Heart left ventricle (tissue), 16 donors: Measurements from ENCODE around the gene GRIN2A. TPM values are rescaled to one million over a fixed set of nuclear protein-coding genes. Genes with fewer than 3 reads are reported as not detected.

Source experiments
- ATAC-seq, 4 donors: fragments of 200-7000 bp; cut with Tn5 transposase; one replicate each; pipeline ENCODE4 v1.9.1; 2020 to 2022; ENCODE audit warnings: moderate library complexity in 4 of 4, mild to moderate bottlenecking in 3 of 4, moderate number of reproducible peaks in 1 of 4
- DNase-seq, 5 donors: peaks; one replicate each; pipeline ENCODE4 v3.0.0-alpha.2; 2020
- H3K27ac ChIP-seq, 12 donors: fragments of 200-600 bp; sonication (generic) in 4 of 12; one replicate each; pipeline versions ENCODE4 v1.5.0 to v1.8.0; 2016 to 2022; ENCODE audit warnings: mild to moderate bottlenecking in 2 of 12
- H3K27me3 ChIP-seq, 9 donors: fragments of 200-600 bp; sonication (generic) in 2 of 9; one replicate each; pipeline versions ENCODE4 v1.5.1 to v1.8.0; 2016 to 2022; ENCODE audit warnings: mild to moderate bottlenecking in 3 of 9
- H3K36me3 ChIP-seq, 9 donors: fragments of 200-600 bp; sonication (generic) in 2 of 9; one replicate each; pipeline versions ENCODE4 v1.5.0 to v1.8.0; 2018 to 2022; ENCODE audit warnings: mild to moderate bottlenecking in 2 of 9
- H3K4me1 ChIP-seq, 12 donors: fragments of 200-600 bp; sonication (generic) in 4 of 12; one replicate each; pipeline versions ENCODE4 v1.5.0 to v1.8.0; 2016 to 2022; ENCODE audit warnings: mild to moderate bottlenecking in 3 of 12
- H3K4me3 ChIP-seq, 12 donors: fragments of 200-600 bp; sonication (generic) in 4 of 12; one replicate each; pipeline versions ENCODE4 v1.5.0 to v1.8.0; 2017 to 2022; ENCODE audit warnings: mild to moderate bottlenecking in 9 of 12, moderate library complexity in 4 of 12
- H3K9me3 ChIP-seq, 12 donors: fragments of 200-600 bp; sonication (generic) in 4 of 12; one replicate each; pipeline versions ENCODE4 v1.5.0 to v1.8.0; 2016 to 2022; ENCODE audit warnings: mild to moderate bottlenecking in 1 of 12
- CTCF ChIP-seq, 12 donors: fragments of 200-600 bp; sonication (generic) in 4 of 12; IDR thresholded peaks; one replicate each; pipeline versions ENCODE4 v1.5.0 to v1.8.0; 2018 to 2022; ENCODE audit warnings: antibody characterized with exemption in 12 of 12, mild to moderate bottlenecking in 5 of 12
- POLR2A ChIP-seq, 2 donors: fragments of 450-650 bp; IDR thresholded peaks; one replicate each; pipeline ENCODE4 v1.6.1; 2017; ENCODE audit warnings: antibody characterized with exemption in 2 of 2, mild to moderate bottlenecking in 2 of 2, moderate library complexity in 2 of 2
- WGBS, 4 donors: extraction: QIAGEN DNeasy Blood & Tissue Kit in 2 of 4; methylation state at CpG; one replicate each; pipeline versions ENCODE4 v1.1.5 to v1.1.7; 2013 to 2018; 5-methylcytosine and 5-hydroxymethylcytosine counted together
- intact Hi-C, 10 donors: fragments of 100-400 bp; cut with DNase I; formaldehyde crosslinking; loops; one replicate each; pipeline versions ENCODE4 v1.11.1 to v1.14.2; 2022
- polyA plus RNA-seq, 2 donors: library from polyadenylated mRNA; stranded (reverse); fragments of 200-250 nt; gene quantifications; one replicate each; pipeline ENCODE4 v1.2.3, GENCODE V29; 2013
- total RNA-seq, 9 donors: library from RNA; depleted of rRNA in 2 of 9; stranded (reverse); fragments of >200 nt in 2 of 9; fragmentation: NEBNext Ultra II Directional in 3 of 9; extraction: Animal tissue kit (Norgen Biotek cat#: 25700) in 3 of 9; gene quantifications; one replicate each; pipeline versions ENCODE4 v1.1.0 to v1.2.4, GENCODE V29; 2016 to 2023
- donor health status: ischemic (EF 13 %, LVEDD 7.1; RV severe dilation, severe dysfunction).
- donor health status: healthy with polysubstance abuse.
- donor health status: DM: no; HTN: yes; CAD: no.
- donor health status: DM: no; HTN: no; CAD: no.
- donor health status: ischemic (EF 25% LVEDD 6.9; RV normal size, moderate dysfunction).
- donor health status: ischemic (EF 25% LVEDD 5.7; RV mildly dilated, moderate dysfunction).
- donor health status: healthy.
- donor health status: DM: yes; HTN: yes; CAD: no.
- donor health status: ischemic (EF 35%, LVEDD 5.7; RV mildly dilated, moderate dysfunction).
- donor health status: nonischemic (EF 11% LVEDD 7.7; RV severe dilation, severe dysfunction).
- donor health status: DM: yes; HTN: yes; CAD: no.
- donor health status: PGD.
- donor health status: ischemic (EF 29% LVEDD 5.4; RV normal size, mild dysfunction).
- donor health status: nonischemic (EF 23%, LVEDD 6.1; RV moderate dilation, normal function).

GRIN2A gene
- total and polyA plus RNA-seq, 11 donors = 0.01 to 4.6 (median 2.6) TPM

DNA sequence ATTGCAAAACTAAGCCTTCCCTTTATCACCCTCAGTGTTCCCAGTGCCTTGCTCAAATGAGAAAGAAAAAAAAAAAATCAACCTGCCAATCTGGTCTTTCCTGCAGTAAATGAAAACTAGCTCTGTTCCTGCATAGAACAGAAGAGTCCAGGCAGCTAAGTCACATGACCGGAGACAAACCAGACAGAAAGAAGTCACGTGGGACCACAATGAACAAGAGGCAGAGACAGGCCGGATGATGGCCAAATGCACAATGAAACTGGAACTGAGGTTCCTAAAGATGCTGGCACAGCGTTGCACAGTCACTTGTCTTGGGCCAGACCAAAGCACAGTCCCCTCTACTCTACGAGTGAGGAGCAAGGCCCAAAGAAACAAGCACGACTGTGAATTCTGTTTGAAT, 172.5 kb downstream of the GRIN2A start:
- WGBS, 4 donors = 65 to 72% (median 69%) methylated on average over 6 of the region's 6 CpGs
- ATAC-seq (no peak), DNase-seq (no peak)
- TF ChIP-seq POLR2A (IDR thresholded peaks at IDR 0.05) (no peak), CTCF (IDR thresholded peaks at IDR 0.05) (no peak)
- no peaks in the 10 kb centered on the region for H3K36me3 ChIP-seq
- H3K9me3 ChIP-seq = peaks cover 0 to 13% (median 0%) of the 10 kb centered on the region in 12 donors
- intact Hi-C loops = no loop called here
- H3K4me3 ChIP-seq = no peak overlapping the region
- H3K27ac ChIP-seq = no peak overlapping the region
- H3K27me3 ChIP-seq = peaks cover 0 to 12% (median 0%) of the 10 kb centered on the region in 9 donors
- no peaks in the 10 kb centered on the region for H3K4me1 ChIP-seq

DNA sequence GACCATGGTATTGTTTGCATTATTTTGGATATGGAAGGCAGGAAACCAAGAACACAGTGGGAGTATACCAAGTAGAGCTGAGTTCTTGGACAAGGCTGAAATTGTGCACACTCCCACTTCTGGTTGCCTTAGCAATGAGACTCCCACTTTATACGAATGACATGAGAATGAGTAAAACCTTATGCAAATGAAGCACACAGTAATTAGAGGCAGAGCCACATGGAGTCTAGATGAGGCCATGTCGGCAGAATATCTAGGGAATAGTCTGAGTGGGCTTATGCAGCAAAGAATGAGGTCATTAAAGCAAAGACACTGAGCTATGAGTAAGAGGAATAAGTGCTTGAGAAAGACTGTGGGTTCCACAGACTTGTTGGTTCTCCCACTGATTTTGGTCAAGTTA, 178.7 kb downstream of the GRIN2A start:
- Histone ChIP-seq H3K9me3 (peaks cover 0 to 13% (median 0%) of the 10 kb centered on the region in 12 donors), H3K4me3 (no peak overlapping the region), H3K36me3 (no peaks in the 10 kb centered on the region), H3K27me3 (no peaks in the 10 kb centered on the region), H3K4me1 (no peaks in the 10 kb centered on the region), H3K27ac (no peak overlapping the region)
- ATAC-seq (no peak), DNase-seq (no peak)
- intact Hi-C loops = no loop called here
- 33 to 58% (median 45%) methylated on average over 2 of the region's 2 CpGs for WGBS, 4 donors
- no peak for TF ChIP-seq POLR2A (IDR thresholded peaks at IDR 0.05)
- no peak for TF ChIP-seq CTCF (IDR thresholded peaks at IDR 0.05)

DNA sequence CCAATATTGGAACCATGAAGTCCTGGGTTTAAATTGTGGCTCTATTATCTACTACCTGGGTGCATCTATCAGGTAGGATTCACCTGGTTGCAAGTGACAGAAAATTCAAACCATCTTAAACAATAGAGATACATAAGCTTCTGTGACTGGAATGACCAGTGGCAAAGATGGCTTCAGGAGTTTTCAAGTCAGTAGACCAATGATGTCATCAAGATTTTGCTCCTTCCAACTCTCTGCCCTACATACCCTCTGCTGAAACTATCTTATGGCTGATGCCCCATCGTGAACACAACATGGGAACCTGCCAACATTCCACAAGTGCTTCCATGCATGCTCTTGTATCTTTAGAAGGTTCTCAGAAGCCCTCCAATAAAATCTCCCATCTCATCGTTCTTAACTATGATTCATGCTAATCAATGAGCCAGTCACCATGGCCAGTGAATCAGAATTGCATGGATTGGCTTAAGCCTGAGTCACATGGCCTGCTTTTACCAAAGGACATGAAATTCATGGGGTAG, 180.9 kb downstream of the GRIN2A start:
- ATAC-seq (no peak), DNase-seq (no peak)
- Histone ChIP-seq H3K27me3 (no peaks in the 10 kb centered on the region), H3K27ac (no peak overlapping the region), H3K4me3 (no peak overlapping the region), H3K9me3 (peaks cover 0 to 12% (median 0%) of the 10 kb centered on the region in 12 donors), H3K36me3 (no peaks in the 10 kb centered on the region), H3K4me1 (no peaks in the 10 kb centered on the region)
- WGBS, 4 donors = 56 to 75% (median 65%) methylated on average over 2 of the region's 2 CpGs
- TF ChIP-seq CTCF (IDR thresholded peaks at IDR 0.05) (no peak), POLR2A (IDR thresholded peaks at IDR 0.05) (no peak)
- intact Hi-C loops = no loop called here

DNA sequence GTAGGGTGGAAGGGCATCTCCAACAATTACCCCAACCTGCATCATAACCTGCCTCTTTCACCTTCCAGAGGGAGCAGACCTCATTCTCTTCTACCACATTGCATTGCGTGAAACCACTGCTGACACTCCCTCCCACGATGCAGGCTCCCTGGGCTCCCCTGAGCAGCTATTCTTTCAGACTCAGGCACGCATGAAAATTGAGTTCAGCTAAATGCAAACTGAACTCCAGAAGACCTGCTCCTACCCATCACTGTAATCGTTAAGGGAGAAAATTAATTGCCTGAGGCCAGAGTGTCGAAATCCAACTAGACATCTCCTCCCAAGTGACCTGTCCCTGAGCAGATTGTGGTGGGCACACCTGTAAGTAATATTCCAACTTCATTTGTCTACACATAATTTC, 186.0 kb downstream of the GRIN2A start:
- 63 to 71% (median 65%) methylated on average over 5 of the region's 5 CpGs for WGBS, 4 donors
- Histone ChIP-seq H3K9me3 (peaks cover 0 to 9% (median 0%) of the 10 kb centered on the region in 12 donors), H3K36me3 (no peaks in the 10 kb centered on the region), H3K27ac (no peak overlapping the region), H3K27me3 (peaks cover 0 to 12% (median 0%) of the 10 kb centered on the region in 9 donors), H3K4me1 (no peaks in the 10 kb centered on the region), H3K4me3 (no peak overlapping the region)
- intact Hi-C loops = no loop called here
- no peak for ATAC-seq
- no peak for DNase-seq
- TF ChIP-seq POLR2A (IDR thresholded peaks at IDR 0.05) = no peak
- no peak for TF ChIP-seq CTCF (IDR thresholded peaks at IDR 0.05)
